ENCODE measurements around the gene STARD13. TPM values are rescaled to one million over a fixed set of nuclear protein-coding genes. Genes with fewer than 3 reads are reported as not detected.

The STARD13 gene
- total RNA-seq, 1 donor, result 28.2 TPM

DNA sequence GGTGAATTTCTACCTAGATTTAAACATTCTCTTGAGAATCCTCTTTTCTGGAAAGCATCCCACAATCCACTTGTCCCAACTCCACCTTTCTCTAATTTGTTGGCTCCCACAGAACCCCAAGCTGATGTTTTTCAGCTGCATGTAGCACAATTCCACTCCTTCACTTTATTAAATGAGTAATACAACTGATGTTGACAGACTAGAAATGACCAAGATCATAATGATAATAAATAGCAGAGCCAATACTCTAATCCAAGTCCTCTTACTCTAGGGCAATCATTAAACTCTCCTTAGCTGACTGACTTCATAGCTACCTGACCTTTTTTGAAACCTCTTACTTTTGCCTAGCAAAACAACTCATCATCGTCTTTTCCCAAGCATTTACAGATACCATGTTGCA is 27.9 kb upstream of the STARD13 start:
- Histone ChIP-seq H3K27ac (ENCODE audit: low read depth, low read length) (no peak overlapping the region), H3K36me3 (ENCODE audit: insufficient read depth, low read length) (no peaks in the 10 kb centered on the region), H2AFZ (ENCODE audit: low read length) (no peak overlapping the region), H3K79me2 (ENCODE audit: insufficient read depth, low read length) (peaks cover 8% of the 10 kb centered on the region), H3K4me1 (ENCODE audit: insufficient read depth, low read length) (no peaks in the 10 kb centered on the region), H3K4me3 (ENCODE audit: insufficient read depth, low read length) (no peak overlapping the region), H3K4me2 (ENCODE audit: insufficient read depth, low read length) (no peak overlapping the region), H3K9me3 (ENCODE audit: low read depth, low read length) (no peaks in the 10 kb centered on the region), H3K27me3 (ENCODE audit: insufficient read depth, low read length) (no peaks in the 10 kb centered on the region), H4K20me1 (ENCODE audit: insufficient read depth, low read length) (no peaks in the 10 kb centered on the region)
- TF ChIP-seq, protein P1, sequence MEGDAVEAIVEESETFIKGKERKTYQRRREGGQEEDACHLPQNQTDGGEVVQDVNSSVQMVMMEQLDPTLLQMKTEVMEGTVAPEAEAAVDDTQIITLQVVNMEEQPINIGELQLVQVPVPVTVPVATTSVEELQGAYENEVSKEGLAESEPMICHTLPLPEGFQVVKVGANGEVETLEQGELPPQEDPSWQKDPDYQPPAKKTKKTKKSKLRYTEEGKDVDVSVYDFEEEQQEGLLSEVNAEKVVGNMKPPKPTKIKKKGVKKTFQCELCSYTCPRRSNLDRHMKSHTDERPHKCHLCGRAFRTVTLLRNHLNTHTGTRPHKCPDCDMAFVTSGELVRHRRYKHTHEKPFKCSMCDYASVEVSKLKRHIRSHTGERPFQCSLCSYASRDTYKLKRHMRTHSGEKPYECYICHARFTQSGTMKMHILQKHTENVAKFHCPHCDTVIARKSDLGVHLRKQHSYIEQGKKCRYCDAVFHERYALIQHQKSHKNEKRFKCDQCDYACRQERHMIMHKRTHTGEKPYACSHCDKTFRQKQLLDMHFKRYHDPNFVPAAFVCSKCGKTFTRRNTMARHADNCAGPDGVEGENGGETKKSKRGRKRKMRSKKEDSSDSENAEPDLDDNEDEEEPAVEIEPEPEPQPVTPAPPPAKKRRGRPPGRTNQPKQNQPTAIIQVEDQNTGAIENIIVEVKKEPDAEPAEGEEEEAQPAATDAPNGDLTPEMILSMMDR (IDR thresholded peaks at IDR 0.05; ENCODE audit: extremely low read depth, low read depth, low read length), result no peak
- no peak for DNase-seq (ENCODE audit: insufficient read length, low spot score, missing footprints)

DNA sequence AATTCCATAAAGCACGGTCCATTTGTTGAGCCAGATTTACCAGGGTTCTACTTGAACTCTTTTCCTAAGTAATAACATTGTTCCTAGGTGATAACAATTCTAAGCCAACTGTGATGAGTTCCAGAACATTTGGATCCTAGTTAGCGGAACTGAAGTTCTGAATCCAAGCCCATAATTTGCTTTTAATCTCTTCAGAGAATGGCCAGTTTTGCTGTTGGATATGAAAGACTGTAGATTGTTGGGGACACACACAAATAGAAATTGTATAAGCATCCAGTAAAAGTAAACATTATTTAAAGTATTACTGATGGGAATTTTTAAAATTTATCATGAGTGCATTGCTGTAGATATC is 27.3 kb upstream of the STARD13 start:
- TF ChIP-seq, protein P1 (IDR thresholded peaks at IDR 0.05; ENCODE audit: extremely low read depth, low read depth, low read length), result no peak
- no peaks in the 10 kb centered on the region for H4K20me1 ChIP-seq (ENCODE audit: insufficient read depth, low read length)
- H3K27ac ChIP-seq (ENCODE audit: low read depth, low read length), result no peak overlapping the region
- peaks cover 8% of the 10 kb centered on the region for H3K79me2 ChIP-seq (ENCODE audit: insufficient read depth, low read length)
- H3K4me3 ChIP-seq (ENCODE audit: insufficient read depth, low read length), result no peak overlapping the region
- H3K4me1 ChIP-seq (ENCODE audit: insufficient read depth, low read length), result no peaks in the 10 kb centered on the region
- H3K9me3 ChIP-seq (ENCODE audit: low read depth, low read length), result no peaks in the 10 kb centered on the region
- no peak overlapping the region for H3K4me2 ChIP-seq (ENCODE audit: insufficient read depth, low read length)
- no peaks in the 10 kb centered on the region for H3K36me3 ChIP-seq (ENCODE audit: insufficient read depth, low read length)
- H3K27me3 ChIP-seq (ENCODE audit: insufficient read depth, low read length), result no peaks in the 10 kb centered on the region
- no peak overlapping the region for H2AFZ ChIP-seq (ENCODE audit: low read length)
- DNase-seq (ENCODE audit: insufficient read length, low spot score, missing footprints), result no peak

GRCh38 chr13:33312150-33312860 is 26.8 kb upstream of the STARD13 start:
- Histone ChIP-seq H3K27ac (ENCODE audit: low read depth, low read length) (no peak overlapping the region), H3K27me3 (ENCODE audit: insufficient read depth, low read length) (no peaks in the 10 kb centered on the region), H3K36me3 (ENCODE audit: insufficient read depth, low read length) (no peaks in the 10 kb centered on the region), H3K4me3 (ENCODE audit: insufficient read depth, low read length) (no peak overlapping the region), H4K20me1 (ENCODE audit: insufficient read depth, low read length) (no peaks in the 10 kb centered on the region), H3K9me3 (ENCODE audit: low read depth, low read length) (no peaks in the 10 kb centered on the region), H3K4me2 (ENCODE audit: insufficient read depth, low read length) (peak overlapping the region; percentile 16), H3K79me2 (ENCODE audit: insufficient read depth, low read length) (peaks cover 8% of the 10 kb centered on the region), H3K4me1 (ENCODE audit: insufficient read depth, low read length) (no peaks in the 10 kb centered on the region), H2AFZ (ENCODE audit: low read length) (peak overlapping the region; percentile 23)
- DNase-seq (ENCODE audit: insufficient read length, low spot score, missing footprints), result no peak
- TF ChIP-seq, protein P1 (IDR thresholded peaks at IDR 0.05; ENCODE audit: extremely low read depth, low read depth, low read length), result peak; percentile 42

GRCh38 chr13:33311040-33311439 is 25.5 kb upstream of the STARD13 start:
- TF ChIP-seq, protein P1 (IDR thresholded peaks at IDR 0.05; ENCODE audit: extremely low read depth, low read depth, low read length), result no peak
- no peak overlapping the region for H3K4me3 ChIP-seq (ENCODE audit: insufficient read depth, low read length)
- no peaks in the 10 kb centered on the region for H3K36me3 ChIP-seq (ENCODE audit: insufficient read depth, low read length)
- no peak overlapping the region for H3K27ac ChIP-seq (ENCODE audit: low read depth, low read length)
- peaks cover 2% of the 10 kb centered on the region for H3K79me2 ChIP-seq (ENCODE audit: insufficient read depth, low read length)
- H3K4me2 ChIP-seq (ENCODE audit: insufficient read depth, low read length), result no peak overlapping the region
- no peaks in the 10 kb centered on the region for H3K4me1 ChIP-seq (ENCODE audit: insufficient read depth, low read length)
- H4K20me1 ChIP-seq (ENCODE audit: insufficient read depth, low read length), result no peaks in the 10 kb centered on the region
- H2AFZ ChIP-seq (ENCODE audit: low read length), result no peak overlapping the region
- H3K27me3 ChIP-seq (ENCODE audit: insufficient read depth, low read length), result no peaks in the 10 kb centered on the region
- DNase-seq (ENCODE audit: insufficient read length, low spot score, missing footprints), result no peak
- no peaks in the 10 kb centered on the region for H3K9me3 ChIP-seq (ENCODE audit: low read depth, low read length)
